HG03520 (cell line): ENCODE results near the gene CHD5.

Source experiments
- ATAC-seq: cut with Tn5 transposase; IDR thresholded peaks from one replicate; pipeline ENCODE4 v1.9.1; 2021; ENCODE audit warnings: mild to moderate bottlenecking, moderate library complexity; ENCODE audit not compliant: unreplicated experiment

CHD5 gene

DNA sequence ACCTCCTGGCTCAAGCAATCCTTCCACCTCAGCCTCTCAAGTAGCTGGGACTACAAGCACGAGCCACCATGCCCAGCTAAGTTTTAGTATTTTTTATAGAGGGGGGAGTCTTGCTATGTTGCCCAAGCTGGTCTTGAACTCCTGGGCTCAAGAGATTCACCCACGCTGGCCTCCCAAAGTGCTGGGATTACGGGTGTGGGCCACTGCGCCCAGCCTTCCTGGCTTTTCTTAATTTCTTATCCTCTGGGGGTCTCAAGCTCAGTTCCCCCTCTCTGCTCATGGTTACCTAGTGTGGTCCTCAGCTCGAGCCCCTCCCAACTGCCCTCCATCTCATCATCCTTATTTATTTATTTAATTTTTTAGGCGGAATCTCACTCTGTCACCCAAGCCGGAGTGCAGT is 22.1 kb upstream of the CHD5 start:
- no peak for ATAC-seq

DNA sequence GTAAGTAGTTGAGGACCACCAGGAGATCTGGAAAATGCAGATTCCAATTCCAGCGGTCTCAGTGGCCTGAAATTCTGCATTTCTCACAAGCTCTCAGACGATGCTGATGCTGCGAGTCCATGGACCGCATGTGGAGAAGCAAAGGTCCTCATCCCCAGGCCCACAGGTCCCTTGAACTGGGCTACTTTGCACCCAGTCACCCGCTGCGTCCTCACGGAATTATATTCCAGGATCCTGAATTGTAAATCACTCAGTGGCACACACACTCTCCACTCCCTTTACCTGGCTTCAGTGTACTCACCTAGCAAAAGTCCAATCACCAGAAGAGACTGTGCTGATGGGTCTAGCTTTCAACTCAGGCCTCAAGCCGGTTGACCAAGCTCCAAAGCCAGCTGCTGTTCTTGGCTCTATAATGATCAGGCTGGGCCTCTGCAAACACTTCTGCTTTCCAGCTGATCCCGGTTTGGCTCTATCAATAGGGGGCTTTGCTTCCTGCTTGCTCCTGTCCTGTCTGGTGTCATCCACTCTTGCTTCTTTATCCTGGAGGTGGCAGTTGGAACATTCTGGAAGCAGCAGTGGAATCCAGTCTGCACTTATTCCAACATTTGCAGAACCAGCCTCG is 20.2 kb upstream of the CHD5 start:
- ATAC-seq = no peak

GRCh38 chr1:6199298-6200187 is 19.4 kb upstream of the CHD5 start, which contains the start of gene RPL22:
Gene RPL22 (minus strand): TSS chr1:6199595. CDS start chr1:6199573, 22 bp downstream.
- ATAC-seq = peak; percentile 95

- ATAC-seq = peak; percentile 2
Observed at GRCh38 chr1:6198646-6199297, 18.7 kb upstream of the CHD5 start.

DNA sequence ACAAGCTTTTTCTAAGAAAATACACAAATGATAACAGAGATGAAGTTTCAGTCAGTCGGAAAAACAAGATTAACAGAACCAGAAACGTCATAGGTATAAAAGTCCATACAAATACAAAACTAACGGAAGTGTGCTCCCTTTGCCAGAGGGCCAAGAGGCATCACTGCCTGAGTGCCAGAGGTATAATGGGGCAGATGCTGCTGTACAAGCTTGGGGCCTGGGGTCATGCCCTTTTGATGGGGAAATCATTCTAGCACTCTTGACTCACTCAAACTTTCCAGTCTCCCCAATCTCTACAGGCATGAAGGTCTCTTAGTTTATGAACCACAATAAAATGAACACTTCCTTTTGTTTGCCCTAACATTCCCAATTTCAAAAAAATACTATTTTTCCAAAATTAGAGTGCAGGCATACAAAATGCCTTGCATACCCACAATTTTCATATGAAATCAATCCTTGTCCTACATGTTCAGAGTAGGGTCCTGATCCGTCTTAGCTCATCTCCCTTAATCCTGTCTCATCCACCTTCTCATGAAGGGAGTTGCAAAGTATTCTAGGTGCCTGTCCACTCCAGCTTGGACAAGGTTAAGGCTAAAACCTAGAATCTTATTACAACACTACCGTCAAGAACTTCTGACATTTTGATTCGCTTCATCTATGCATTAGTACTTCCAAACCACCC is 17.8 kb upstream of the CHD5 start:
- ATAC-seq = no peak

DNA sequence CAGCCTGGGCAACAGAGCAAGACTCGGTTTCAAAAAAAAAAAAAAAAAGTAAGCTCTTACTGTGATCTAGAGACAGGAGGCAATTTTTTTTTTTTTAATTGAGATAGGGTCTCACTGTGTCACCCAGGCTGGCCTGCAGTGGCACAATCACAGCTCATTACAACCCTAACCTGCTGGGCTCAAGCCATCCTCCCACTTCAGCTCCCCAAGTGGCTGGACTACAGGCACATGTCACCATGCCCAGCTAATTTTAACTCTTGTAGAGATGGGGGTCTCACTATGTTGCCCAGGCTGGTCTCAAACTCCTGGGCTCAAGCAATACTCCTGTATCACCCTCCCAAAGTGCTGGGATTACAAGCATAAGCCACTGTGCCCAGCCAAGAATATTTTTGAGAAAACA is 11.8 kb upstream of the CHD5 start:
- no peak for ATAC-seq

DNA sequence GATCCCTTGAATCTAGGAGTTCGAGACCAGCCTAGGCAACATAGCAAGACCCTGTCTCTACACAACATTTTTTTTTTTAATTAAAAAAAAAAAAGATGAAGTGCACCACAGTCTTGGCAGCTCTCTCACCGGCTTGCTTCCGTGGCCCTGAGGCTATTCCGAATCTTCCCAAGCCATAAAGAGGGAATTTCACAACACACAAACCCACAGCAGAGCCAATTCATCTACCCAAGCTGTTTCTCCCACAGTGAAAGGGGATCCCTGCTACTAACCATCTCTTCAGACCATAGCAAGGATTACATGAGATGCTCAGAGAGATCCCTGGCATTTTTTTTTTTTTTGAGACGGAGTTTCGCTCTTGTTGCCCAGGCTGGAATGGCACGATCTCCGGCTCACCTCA is 8.3 kb upstream of the CHD5 start:
- no peak for ATAC-seq

DNA sequence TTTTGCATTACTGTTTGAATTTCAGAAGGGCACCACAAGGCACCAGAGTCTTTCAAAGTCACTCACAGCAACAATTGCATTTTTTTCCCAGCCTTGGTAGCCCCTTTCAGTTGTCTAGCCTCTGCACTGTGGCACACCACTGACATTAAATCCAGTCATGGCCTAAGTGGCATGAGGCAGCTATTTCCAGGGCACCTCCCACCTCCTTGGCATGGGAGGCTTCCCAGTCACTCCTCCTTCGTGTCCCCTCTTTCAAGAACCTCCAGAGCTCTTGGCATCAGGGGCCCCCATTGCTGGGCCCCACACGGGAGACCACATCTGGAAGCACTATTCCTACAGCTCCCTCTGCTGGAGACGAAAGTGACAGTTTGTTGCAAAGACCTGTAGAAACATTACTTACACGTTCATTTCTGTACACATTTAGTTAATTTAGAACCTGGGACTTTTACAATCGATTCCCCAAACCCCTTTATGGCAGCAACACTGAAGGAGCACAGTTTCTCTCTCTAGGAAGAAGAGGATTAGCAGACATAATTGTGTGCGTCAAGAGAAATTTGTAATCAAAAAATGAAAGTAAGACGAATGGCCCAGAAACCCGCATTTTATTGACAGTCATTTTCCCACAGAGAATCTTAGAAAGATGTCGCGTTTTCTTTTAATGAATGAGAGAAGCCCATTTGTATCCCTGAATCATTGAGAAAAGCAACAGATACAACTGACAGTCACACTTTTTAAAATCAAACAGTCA is 5.7 kb upstream of the CHD5 start:
- ATAC-seq = no peak

GRCh38 chr1:6185151-6185550 is 5.0 kb upstream of the CHD5 start:
- no peak for ATAC-seq

DNA sequence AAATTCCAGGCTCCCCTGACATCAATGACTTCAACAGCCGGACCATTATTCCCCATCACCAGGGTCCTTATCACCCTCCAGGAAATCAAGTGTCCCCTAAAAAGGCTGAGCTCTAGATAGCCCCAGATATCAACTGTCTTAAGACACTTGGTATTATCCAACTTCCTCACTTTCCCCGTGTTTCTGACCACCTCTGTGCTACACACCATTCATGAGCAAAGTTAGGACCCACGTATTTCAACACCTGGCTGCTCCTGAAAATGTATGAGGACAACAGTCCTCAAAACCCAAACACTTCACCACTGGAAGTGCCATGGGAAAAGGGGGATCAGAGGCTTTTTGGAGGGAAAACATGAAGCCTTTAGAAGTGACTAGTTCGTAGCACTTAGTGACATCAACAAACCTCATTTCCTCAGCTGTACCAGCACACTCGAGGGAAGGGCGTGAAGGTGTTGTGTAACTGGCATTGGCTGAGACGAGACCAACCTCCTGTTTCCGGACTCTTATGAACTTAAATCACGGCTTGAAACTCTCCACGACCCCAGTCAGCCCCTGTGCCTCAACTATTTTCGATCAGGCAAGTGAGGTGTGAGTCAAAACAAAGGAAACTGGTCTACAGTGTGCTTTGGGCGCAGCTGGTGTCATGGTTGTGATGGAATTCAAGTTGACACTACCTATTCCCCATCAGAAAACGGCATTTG is 4.1 kb upstream of the CHD5 start:
- ATAC-seq = no peak

GRCh38 chr1:6183520-6183989 is 3.4 kb upstream of the CHD5 start:
- ATAC-seq = no peak

DNA sequence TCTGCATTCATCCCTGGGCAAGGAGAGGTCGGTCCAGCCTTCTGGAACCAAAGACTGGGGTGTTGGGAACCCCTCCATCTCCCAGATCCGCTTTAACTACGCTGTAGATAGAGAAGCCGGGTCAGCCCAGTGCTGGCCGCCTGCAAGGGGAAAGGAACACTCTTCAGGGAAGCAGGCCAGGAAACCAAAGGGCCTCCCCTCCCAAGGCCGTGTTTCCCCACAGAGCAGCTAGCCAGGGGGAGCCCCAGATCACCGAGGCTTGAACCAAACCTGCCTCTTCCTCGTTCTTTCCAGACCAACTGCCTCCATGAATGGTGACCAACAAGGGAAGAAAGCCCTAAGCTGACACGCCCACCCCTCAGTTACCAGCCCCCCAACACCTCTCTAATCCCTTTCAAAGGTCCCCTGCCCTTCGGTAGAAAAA is 1.2 kb upstream of the CHD5 start:
- ATAC-seq = no peak

DNA sequence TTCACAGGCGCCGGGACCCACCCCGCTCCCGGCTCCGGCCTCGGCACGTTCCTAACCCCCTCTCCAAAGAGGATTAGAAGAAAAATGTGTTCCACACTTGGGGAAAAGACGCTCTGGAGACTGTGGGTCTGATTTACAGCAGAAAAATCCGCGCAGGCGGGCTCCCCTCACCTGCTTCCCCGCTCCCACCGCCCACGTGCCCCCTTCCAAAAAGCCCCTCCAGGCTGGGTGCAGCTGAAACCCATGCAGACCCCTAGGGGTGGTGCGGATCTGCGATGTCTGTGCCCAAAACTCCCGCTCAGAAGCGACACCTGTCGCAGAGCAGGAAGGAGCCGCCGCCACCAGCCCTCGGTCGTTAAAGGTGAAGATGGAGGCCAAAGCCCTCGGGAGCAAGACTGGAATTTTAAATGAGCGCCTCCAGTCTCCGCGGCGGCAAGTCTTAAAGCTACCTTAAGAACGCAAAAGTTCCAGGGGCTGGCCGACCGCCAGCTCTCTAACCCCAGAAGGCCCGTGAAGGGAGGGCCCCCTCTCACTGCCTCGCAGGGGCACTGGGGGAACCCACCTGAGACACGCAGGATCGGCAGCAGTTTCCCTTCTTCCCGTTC is 688 bp upstream of the CHD5 start:
- ATAC-seq = no peak

GRCh38 chr1:6179564-6180175 is 451 bp downstream of the CHD5 start:
- no peak for ATAC-seq

GRCh38 chr1:6178751-6179563 is 1.2 kb downstream of the CHD5 start:
- no peak for ATAC-seq

DNA sequence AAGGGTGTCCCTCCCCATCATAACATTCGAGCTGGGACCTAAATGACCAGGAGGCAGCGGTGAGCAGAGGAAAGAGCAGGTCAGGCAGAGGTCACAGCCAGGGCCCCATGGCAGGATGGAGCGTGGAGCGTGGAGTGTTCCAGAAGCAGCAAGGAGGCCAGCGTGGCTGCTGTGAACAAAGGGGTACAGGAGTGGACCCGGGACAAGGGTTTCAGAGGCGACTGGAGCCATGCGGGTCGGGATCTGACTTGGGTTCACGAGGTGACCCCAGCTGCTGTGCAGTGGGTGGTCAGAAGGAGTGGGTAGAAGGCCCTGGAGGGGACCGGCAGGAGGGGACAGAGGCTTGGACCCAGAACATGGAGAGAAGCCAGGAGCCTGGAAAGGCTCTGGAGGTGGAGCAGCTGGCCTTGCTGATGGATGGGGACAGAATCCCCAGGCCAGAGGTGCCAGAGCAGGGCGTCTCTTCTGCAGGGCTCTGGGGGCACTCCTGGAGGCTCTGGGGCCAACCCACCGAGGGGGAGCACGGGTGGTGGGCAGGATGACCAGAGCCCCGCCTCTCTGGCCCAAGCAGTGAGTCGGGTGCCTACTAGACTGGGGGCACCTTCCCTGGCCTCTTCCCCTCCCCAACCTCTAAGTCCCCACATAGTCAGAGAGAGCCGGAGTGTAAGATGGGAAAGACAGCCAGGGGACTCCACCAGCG is 2.3 kb downstream of the CHD5 start:
- ATAC-seq = no peak

- no peak for ATAC-seq
Observed at GRCh38 chr1:6176779-6177178, 3.3 kb downstream of the CHD5 start.
